ENCODE data around the gene CDH2.

The CDH2 gene

DNA sequence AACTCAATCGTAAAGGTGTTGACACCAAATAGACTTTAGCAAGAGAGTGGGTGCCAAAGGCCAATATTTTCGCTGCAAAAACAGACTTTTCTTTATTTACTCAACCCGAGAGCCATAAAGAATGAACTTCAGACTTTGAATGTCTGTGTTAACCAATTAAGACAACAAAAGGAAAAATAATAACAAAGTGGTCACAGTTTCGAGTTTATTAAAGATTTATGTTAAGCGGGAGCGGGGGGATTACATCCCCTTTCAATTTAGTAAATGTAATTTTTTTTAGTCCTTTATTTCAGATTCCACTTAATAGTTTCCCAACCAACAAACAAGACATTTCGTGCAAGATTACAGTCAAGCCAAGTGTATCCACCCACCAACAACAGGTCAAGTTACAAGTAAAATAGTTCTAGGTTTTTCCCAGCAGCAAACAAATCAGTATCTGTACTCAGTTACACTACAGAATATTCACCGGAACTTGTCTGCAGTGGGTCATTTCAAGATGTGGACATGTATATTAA is 9.0 kb downstream of the CDH2 start:
- DNase-seq, result no peak

GRCh38 chr18:28164771-28165483 is 12.0 kb downstream of the CDH2 start:
- no peak for DNase-seq

DNA sequence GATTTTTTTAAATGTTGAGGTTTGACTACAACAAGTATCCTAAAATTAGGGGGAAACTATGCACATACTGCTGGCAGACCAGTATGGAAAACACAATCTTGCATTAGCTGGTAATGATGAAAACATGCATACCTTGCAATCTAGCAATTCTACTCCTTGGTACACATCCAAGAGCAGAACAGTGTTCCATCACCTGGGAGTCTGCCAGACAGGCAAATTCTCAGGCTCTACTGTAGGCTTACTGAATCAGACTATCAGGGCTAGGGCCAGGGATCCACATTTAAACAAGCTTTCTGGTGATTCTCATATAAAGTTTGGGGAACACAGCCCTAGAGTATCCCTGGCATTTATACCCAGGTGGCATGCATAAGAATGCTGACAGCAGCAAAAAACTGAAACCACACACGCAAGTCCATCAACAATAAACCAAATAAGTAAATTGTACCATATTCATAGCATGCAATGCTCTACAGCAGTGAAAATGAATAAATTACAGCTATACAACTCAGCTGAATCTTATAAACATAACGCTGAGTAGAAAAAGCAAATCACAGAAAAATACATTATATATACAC is 13.6 kb downstream of the CDH2 start:
- DNase-seq, result no peak

GRCh38 chr18:28161608-28162599 is 15.0 kb downstream of the CDH2 start:
- no peak for DNase-seq

GRCh38 chr18:28159055-28159454 is 17.9 kb downstream of the CDH2 start:
- no peak for DNase-seq

DNA sequence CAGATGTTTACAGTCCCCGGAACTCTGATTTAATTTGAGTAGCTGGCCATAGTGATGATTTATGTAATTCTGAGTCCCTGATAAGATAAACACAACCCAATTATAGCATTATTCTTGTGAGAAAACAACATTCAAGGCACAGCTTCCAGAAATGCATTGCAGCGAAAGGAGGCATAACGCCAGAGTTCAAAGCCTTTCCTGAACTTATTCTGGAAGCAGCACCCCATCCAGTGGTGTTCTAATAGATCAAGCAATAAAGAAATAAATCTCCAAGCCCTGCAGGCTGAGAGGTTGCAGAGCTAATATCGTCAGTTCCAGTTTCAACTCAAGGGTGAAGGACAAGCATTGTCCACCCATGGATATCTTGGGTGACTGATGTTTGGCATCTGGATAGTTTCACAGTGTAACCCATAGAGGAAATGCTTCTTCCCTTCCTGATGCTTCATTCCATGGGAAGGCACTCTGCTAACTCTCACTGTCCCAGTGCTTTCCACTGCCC is 18.8 kb downstream of the CDH2 start:
- DNase-seq, result no peak

DNA sequence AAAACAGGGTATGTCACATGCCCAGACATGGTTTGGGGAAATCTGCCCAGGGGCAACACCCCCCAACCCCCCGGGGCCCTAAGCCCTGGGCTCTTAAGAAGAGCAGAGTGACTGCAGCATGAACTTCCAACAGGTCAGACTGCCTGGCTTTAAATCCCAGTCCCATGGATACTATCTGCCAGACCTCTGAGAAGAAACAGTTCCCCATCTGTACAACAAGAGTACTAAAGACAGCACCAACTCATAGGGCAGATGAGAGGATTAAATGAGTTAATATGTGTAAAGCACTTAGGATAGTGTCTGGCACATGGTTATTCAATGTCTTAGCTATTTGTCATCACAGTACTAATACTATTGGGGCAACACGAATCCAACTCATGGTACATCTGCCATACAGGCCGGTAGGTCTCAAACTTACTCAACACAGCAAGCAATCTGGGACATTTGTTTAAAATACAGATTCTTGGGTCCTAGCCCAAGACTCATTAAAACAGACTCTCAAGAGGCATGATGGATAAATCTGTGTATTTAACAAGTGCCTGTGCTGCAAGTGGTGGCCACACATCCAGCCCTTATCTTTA is 23.4 kb downstream of the CDH2 start:
- DNase-seq, result no peak

DNA sequence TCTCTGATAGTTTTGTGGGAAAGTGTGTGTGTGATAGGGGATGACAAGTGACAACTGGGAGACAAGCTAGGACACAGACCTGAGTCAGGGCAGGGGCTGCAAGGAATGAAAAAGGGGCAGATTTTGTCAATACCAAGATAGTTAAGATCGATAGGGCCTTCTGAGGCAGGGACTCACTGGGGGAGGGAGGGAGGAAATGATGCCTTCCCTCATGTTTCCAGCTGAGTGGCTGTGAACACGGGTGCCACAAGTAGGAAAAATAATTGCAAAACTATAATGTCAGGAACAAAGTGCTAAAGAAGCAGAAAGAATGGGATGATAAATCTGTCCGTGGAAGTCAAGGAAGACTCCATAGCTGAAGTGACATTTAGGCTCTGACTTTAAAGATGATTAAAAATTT is 24.2 kb downstream of the CDH2 start:
- no peak for DNase-seq

DNA sequence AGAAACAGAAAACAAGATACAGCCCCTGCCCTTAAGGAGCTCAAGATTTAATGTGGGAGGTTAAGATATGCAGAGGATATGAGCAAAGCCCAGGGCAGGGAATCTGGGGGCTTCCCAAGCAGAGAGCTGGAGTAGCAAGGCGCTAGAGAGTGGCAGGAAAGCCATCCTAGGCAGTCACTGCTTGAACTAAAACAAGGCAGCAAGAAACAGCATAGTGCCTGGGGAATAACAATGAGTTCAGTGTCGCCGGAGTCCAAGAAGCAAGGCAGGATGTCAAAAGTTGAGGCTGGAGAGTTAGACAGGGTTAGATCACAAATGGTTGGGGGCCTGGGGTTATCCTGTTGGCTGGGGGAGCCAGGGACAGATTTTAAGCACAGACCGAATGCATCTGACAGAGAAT is 24.6 kb downstream of the CDH2 start:
- no peak for DNase-seq

DNA sequence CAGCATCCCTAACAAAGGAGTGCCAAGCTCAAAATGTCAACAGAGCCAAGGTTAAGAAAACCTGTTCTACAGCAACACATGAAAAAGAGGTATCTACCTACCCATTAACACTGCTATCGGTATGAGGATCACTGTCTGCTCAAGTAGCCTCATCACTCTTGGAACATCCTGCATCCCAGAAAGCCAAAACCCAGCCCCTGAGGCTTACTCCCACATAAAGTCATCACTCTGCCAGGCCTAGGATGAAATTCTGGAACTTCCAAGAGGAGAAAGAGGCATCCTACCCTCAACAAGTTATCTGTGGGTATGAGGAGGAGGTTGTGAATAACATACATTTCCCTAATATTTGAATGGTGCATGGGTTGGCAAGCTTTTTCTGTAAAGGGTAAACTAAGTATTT is 25.5 kb downstream of the CDH2 start:
- no peak for DNase-seq

GRCh38 chr18:28150925-28151324 is 26.0 kb downstream of the CDH2 start:
- DNase-seq, result no peak

DNA sequence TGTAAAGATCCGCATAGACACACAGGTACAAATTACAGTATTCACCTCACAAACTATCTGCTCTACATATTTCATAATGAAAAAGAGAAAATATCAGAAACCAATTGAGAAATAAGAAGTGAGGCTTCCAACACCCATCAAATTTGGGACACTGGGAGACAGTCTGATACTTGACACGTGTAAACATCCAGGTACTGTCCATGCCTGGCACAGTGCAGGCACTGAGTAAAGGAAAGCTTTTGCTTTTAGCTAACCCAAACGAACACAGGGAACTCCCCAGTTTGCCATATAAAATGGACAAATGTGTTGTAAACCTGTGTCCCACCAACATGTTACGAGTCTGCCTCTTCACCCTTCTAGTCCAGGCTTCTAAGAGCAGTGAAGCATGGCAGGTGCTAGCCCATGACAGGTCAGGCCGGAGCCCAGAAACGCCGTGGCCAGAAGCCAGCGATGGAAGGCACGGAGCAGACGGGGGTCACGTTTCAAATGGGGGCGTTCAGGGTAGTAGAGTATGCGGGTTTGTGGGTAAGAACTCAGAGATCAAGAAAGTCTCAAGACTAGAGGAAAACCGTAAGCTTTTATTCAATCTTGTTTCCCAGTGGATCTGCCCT is 27.0 kb downstream of the CDH2 start:
- DNase-seq, result no peak

- DNase-seq, result no peak
Observed at GRCh38 chr18:28147674-28148171, 29.2 kb downstream of the CDH2 start.

GRCh38 chr18:28143725-28144124 is 33.2 kb downstream of the CDH2 start:
- no peak for DNase-seq

- no peak for DNase-seq
Observed at GRCh38 chr18:28138816-28139215, 38.1 kb downstream of the CDH2 start.

DNA sequence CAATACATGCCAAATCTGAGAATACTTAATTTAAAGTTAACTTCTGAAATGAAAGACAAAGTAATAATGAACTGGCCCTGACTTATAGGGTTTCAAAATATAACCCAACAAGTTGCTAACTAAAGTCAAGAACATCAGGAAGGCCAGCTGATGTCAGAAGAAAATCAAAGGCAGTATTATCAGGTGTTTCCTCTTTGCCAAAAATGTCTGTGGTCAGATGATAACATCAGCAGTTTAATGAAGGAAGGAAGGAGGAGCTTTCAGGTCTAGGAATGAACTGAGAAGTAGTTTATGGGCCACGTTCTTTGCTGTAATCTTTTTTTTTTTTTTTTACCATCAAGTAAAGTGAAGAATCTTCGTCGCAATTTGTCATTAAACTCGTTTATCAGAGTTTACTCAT is 40.9 kb downstream of the CDH2 start:
- DNase-seq, result no peak

GRCh38 chr18:28134774-28135173 is 42.2 kb downstream of the CDH2 start:
- no peak for DNase-seq

- no peak for DNase-seq
Observed at GRCh38 chr18:28132084-28132483, 44.8 kb downstream of the CDH2 start.

DNA sequence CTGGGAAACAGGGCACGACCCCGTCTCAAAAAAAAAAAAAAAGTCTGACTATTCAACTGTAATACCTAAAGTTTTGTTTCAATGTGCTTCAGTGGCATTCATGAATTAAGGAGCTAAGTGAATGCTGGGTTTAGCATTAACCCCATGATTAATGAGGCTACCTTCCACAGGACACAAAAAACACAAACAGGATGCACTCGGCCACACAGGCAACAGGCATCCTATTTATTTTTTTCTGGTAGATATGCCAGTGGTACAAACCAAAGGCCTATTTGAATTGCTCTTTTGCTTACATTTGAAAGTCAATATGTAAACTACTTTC is 48.3 kb downstream of the CDH2 start:
- DNase-seq, result no peak

GRCh38 chr18:28127763-28128658 is 48.9 kb downstream of the CDH2 start:
- no peak for DNase-seq

GRCh38 chr18:28127228-28127627 is 49.7 kb downstream of the CDH2 start:
- DNase-seq, result no peak

Measured in CD4-positive, alpha-beta T cell treated with Interleukin-1 beta for 1 hour (primary cell).